Brain microvascular endothelial cell (primary cell): ENCODE data around the gene GP1BB.
"Not testable (repeated sequence)": the region's sequence is repeated elsewhere in the genome, so short reads cannot be mapped to it uniquely, and the experiment has no call there.

Experiments used
- DNase-seq: peaks from one replicate; pipeline ENCODE4 v3.0.0-alpha.2; 2020
- H3K27ac ChIP-seq: fragments of 250-450 bp; sonication (Bioruptor Pico); 2 replicates; pipeline ENCODE4 v1.5.1; 2020; ENCODE audit warnings: mild to moderate bottlenecking, moderate library complexity
- H3K27me3 ChIP-seq: fragments of 250-450 bp; sonication (Bioruptor Pico); replicated peaks from 2 replicates; pipeline ENCODE4 v1.5.1; 2020; ENCODE audit warnings: mild to moderate bottlenecking
- H3K36me3 ChIP-seq: fragments of 250-450 bp; sonication (Bioruptor Pico); replicated peaks from 2 replicates; pipeline ENCODE4 v1.5.1; 2020; ENCODE audit warnings: mild to moderate bottlenecking
- H3K4me3 ChIP-seq: 2 replicates; pipeline ENCODE4 v1.5.1; 2011; ENCODE audit warnings: low read depth, mild to moderate bottlenecking, control low read depth, low read length, moderate library complexity
- CTCF ChIP-seq: IDR thresholded peaks from 2 replicates; pipeline ENCODE4 v1.5.1; 2011; ENCODE audit warnings: low read depth, mild to moderate bottlenecking, moderate library complexity, low read length, control low read depth, inconsistent platforms; ENCODE audit errors: missing control alignments
- in situ Hi-C: cut with HindIII; loops from 2 replicates; pipeline ENCODE4 v1.10.0; 2017; ENCODE audit warnings: low sequenced_read_pairs, low pct_ligation_motif_present

The GP1BB gene

DNA sequence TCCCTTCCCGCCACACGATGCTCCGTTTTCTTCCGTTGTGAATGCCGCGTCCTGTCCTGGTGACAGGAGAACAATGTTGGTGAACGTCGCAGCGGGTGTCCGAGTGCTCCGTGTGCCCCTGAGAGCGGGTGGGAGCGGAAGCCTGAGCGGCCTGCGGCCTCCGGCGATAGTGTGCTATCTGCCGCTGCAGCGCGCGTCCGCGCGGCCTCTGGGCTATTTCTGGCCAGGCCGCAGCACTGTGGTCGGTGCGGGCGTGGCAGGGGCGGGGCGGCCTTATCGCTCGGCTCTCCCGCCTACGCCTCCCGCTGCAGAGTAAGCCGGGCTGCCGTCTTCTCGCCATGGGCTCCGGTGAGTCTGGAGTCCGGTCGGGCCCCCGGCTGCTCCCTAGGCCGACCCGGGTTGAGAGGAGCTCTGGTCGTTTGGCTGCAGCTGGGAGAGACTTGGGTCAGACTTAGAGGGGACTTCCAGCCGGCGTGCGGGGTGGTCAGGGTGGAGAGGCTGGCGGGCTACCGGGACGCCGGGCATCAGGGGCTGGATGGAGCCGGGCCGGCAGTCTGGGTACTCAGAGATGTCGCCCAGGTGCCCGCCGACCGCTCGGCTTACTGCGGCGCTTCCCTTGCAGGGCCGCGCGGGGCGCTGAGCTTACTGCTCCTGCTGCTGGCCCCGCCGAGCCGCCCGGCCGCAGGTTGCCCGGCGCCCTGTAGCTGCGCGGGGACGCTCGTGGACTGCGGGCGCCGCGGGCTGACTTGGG lies at the start of gene GP1BB:
TSS of gene GP1BB (plus strand) at position 308 of the 751 bp plus-strand sequence. CDS start at position 339, 31 bp downstream.
- Histone ChIP-seq H3K36me3 (peaks cover 18% of the 10 kb centered on the region), H3K27me3 (no peaks in the 10 kb centered on the region), H3K4me3 (no peak within 1 kb of the TSS), H3K27ac (no peak within 1 kb of the TSS)
- TF ChIP-seq CTCF = peak; percentile 12
- DNase-seq = peak; percentile 20
- in situ Hi-C loops = no loop called here

- in situ Hi-C loops = no loop called here
- Histone ChIP-seq H3K27ac (no peak overlapping the region), H3K4me3 (no peak overlapping the region), H3K27me3 (no peaks in the 10 kb centered on the region), H3K36me3 (no peaks in the 10 kb centered on the region)
- no peak for DNase-seq
- TF ChIP-seq CTCF = no peak
Measured at GRCh38 chr22:19673660-19674059, 49.7 kb upstream of the GP1BB start.

GRCh38 chr22:19674129-19674928 lies 49.0 kb upstream of the GP1BB start:
- Histone ChIP-seq H3K27me3 (no peaks in the 10 kb centered on the region), H3K36me3 (no peaks in the 10 kb centered on the region), H3K27ac (no peak overlapping the region), H3K4me3 (no peak overlapping the region)
- in situ Hi-C loops = no loop called here
- no peak for TF ChIP-seq CTCF
- DNase-seq = no peak

DNA sequence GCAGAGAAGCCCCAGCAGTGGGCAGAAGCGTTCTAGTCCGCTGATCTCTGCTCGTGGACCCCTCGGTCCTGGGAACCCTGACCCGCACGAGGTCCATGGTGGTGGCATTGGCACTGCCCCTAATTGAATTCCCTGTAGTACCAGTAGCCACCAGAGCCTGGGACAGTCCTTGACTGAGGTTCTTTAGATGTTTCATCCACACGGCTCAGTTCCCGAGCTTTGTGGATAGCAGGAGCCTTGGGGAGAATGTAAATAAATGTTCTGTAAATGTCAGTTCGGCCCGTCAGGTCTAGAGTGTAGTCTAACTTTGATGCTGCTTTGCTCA lies 48.4 kb upstream of the GP1BB start:
- Histone ChIP-seq H3K36me3 (no peaks in the 10 kb centered on the region), H3K27ac (no peak overlapping the region), H3K4me3 (no peak overlapping the region), H3K27me3 (no peaks in the 10 kb centered on the region)
- in situ Hi-C loops = no loop called here
- DNase-seq = no peak
- TF ChIP-seq CTCF = peak; percentile 4

GRCh38 chr22:19675428-19675827 lies 47.9 kb upstream of the GP1BB start:
- in situ Hi-C loops = no loop called here
- Histone ChIP-seq H3K27me3 (no peaks in the 10 kb centered on the region), H3K36me3 (no peaks in the 10 kb centered on the region), H3K27ac (no peak overlapping the region), H3K4me3 (no peak overlapping the region)
- no peak for TF ChIP-seq CTCF
- DNase-seq = no peak

- H3K27ac ChIP-seq, H3K36me3 ChIP-seq, DNase-seq, in situ Hi-C loops, H3K27me3 ChIP-seq, H3K4me3 ChIP-seq: not testable (repeated sequence)
Measured at GRCh38 chr22:19676437-19676836, 46.9 kb upstream of the GP1BB start.
